ENCODE results near the gene KCNJ4.

Gene KCNJ4

DNA sequence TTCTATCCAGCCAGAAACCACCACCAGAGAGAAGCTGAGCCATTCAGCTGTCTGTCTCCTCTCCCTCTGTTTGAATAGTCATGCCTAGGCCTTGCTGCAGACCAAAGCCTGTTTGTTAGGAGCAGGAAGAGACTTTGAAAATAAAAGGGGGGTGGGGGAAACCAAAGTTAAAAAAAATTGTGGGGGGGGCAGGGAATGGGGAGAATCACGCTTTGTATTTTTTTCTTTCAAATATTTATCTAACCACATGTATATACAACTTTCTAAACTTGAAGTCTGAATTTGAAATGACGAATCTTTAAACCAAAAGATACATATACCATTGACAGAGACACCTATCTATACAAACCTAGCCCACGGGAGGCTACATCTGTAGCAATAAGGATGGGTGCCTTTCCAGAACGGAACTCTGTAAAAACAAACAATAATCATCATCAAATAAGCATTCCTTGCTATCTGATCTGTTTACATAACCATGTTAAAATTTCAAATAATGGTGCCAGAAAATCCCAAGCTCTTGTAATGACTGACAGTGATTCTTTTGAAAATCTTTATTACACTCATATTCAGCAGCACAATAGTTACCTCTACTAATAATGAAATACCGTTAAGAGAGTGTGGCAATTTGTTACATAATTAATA, 36.8 kb upstream of the KCNJ4 start:
- no peak for TF ChIP-seq CTCF (IDR thresholded peaks at IDR 0.05; ENCODE audit: low read depth, low read length, missing control alignments)
- in situ Hi-C loops (cut with HindIII; ENCODE audit: low sequenced_read_pairs): no loop called here
- DNase-seq (ENCODE audit: low read depth): no peak
- no peak overlapping the region for H3K4me3 ChIP-seq (ENCODE audit: low read depth, low read length)

DNA sequence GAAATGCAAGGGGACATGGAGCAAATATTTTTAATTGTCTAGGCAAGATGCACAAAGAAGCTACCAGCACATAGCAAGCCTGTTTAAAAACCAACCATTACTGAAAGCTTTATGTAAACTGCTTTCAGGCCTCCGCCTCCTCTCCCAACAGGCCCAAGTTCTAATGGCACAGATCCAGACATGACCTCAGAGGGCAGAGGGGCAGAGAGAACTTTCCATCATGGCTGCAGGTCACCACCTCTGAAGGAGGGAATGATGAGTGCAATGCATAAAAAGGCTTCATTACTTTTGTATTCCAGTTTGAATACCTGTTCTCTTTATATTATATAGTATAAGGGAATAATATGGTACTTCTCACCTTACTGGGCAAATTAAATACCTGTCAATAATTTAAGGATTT, 35.9 kb upstream of the KCNJ4 start:
- H3K4me3 ChIP-seq (ENCODE audit: low read depth, low read length): no peak overlapping the region
- no peak for TF ChIP-seq CTCF (IDR thresholded peaks at IDR 0.05; ENCODE audit: low read depth, low read length, missing control alignments)
- in situ Hi-C loops (cut with HindIII; ENCODE audit: low sequenced_read_pairs): no loop called here
- no peak for DNase-seq (ENCODE audit: low read depth)

DNA sequence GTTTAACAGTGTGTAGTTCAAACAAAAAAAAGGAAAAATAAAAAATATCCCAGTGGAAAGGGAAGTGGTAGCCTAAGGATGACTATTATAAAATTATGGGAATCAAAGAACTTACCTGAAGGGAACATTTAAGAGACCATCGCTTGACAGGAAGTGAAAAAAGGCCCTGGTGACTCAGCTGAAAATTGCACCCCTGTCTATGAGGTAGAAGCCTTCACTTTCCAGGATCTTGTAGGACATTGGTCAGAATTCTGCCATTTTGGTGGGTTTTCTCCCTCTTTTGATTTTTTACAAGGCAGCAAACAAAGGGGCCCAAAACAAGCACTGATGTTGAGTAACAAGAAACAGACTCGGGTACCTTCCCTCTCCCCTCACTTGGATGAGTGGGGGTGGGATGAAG, 35.5 kb upstream of the KCNJ4 start:
- TF ChIP-seq CTCF (IDR thresholded peaks at IDR 0.05; ENCODE audit: low read depth, low read length, missing control alignments): no peak
- DNase-seq (ENCODE audit: low read depth): no peak
- no peak overlapping the region for H3K4me3 ChIP-seq (ENCODE audit: low read depth, low read length)
- in situ Hi-C loops (cut with HindIII; ENCODE audit: low sequenced_read_pairs): no loop called here

GRCh38 chr22:38489561-38490145, 34.7 kb upstream of the KCNJ4 start:
- H3K4me3 ChIP-seq (ENCODE audit: low read depth, low read length): no peak overlapping the region

DNA sequence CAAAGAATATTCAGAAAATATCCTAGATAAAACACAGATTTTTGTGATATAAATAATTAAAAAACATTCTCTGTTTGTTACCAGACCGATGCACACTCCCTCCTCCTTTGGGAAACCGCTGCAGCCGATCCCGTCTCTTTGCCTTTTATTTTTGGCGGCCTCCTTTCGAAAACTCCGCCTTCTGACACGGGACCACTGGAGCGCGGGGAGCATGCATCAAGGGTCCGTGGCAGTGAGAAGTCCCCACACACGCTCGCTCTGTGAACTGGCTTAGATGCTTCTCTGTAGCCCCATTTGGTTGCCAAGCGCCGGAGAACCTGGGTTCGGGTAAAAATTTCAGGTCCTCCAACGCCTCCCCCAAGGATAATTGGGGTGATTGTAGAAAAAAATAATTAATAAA, 34.1 kb upstream of the KCNJ4 start:
- in situ Hi-C loops (cut with HindIII; ENCODE audit: low sequenced_read_pairs): no loop called here
- H3K4me3 ChIP-seq (ENCODE audit: low read depth, low read length): no peak overlapping the region
- DNase-seq (ENCODE audit: low read depth): no peak
- TF ChIP-seq CTCF (IDR thresholded peaks at IDR 0.05; ENCODE audit: low read depth, low read length, missing control alignments): no peak

More at GRCh38 chr22:38489561-38490145, 34.7 kb upstream of the KCNJ4 start:
- DNase-seq (ENCODE audit: low read depth): no peak
- in situ Hi-C loops (cut with HindIII; ENCODE audit: low sequenced_read_pairs): no loop called here
- no peak for TF ChIP-seq CTCF (IDR thresholded peaks at IDR 0.05; ENCODE audit: low read depth, low read length, missing control alignments)

GRCh38 chr22:38487946-38488345, 32.9 kb upstream of the KCNJ4 start:
- DNase-seq (ENCODE audit: low read depth): no peak
- H3K4me3 ChIP-seq (ENCODE audit: low read depth, low read length): no peak overlapping the region
- in situ Hi-C loops (cut with HindIII; ENCODE audit: low sequenced_read_pairs): no loop called here
- TF ChIP-seq CTCF (IDR thresholded peaks at IDR 0.05; ENCODE audit: low read depth, low read length, missing control alignments): no peak

Data from astrocyte of the cerebellum (primary cell).